ENCODE data around the gene ZBTB6.

DNA sequence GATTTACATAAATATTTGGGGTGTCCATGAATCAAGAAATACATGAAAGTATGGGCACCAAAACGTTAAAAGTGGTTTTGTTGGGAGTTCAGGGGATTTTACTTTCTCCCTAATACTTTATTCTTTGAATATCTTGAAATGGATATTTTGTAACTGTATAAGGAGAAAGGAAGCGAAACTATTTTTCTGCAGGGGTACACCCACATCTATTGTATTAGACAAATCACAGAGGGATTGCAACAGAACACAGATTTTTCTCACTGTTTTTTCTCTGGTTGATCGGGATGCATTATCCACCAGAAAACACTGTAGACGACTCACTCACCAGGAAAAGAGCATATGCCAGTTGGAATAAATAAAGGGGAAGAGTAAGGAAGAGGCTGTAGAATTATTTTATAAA is 26.5 kb upstream of the ZBTB6 start:
- TF ChIP-seq POLR2AphosphoS5 (IDR thresholded peaks at IDR 0.05) (no peak), POLR2A (IDR thresholded peaks at IDR 0.05) (no peak)
- TF ChIP-seq, protein P1, sequence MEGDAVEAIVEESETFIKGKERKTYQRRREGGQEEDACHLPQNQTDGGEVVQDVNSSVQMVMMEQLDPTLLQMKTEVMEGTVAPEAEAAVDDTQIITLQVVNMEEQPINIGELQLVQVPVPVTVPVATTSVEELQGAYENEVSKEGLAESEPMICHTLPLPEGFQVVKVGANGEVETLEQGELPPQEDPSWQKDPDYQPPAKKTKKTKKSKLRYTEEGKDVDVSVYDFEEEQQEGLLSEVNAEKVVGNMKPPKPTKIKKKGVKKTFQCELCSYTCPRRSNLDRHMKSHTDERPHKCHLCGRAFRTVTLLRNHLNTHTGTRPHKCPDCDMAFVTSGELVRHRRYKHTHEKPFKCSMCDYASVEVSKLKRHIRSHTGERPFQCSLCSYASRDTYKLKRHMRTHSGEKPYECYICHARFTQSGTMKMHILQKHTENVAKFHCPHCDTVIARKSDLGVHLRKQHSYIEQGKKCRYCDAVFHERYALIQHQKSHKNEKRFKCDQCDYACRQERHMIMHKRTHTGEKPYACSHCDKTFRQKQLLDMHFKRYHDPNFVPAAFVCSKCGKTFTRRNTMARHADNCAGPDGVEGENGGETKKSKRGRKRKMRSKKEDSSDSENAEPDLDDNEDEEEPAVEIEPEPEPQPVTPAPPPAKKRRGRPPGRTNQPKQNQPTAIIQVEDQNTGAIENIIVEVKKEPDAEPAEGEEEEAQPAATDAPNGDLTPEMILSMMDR (IDR thresholded peaks at IDR 0.05), result no peak

Measured in sigmoid colon (tissue), 4 donors.